ENCODE data around the gene CINP.
"Not testable (repeated sequence)": the region's sequence is repeated elsewhere in the genome, so short reads cannot be mapped to it uniquely, and the experiment has no call there.

The CINP gene

DNA sequence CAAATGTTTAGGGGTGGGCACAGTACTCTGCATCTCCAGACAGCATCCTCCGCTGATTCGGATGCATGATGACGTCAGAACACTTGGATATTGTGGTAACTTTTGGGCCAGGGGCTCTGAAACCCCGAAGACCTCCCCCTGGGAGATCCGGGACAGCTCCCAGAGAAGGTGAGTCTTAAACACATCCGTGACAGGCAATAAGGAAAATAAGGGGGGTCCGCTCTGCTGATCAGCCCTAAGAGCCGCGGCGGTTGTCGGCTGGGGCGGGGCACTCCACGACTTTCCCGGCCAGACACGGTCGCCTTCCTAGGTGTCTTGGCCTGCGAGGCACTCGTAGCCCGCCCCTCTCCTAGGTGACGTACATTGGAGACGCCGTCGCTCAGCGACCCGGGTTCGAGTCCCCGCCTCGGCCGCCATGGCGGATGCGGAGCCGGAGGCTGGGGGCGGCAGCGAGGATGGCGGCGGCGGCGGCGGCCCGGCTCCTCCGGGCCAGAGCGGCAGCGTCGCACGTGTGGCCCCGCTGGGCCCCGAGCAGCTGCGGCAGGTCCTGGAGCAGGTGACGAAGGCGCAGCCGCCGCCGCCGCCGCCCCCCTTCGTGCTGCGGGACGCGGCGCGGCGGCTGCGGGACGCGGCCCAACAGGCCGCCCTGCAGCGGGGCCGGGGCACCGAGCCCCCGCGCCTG, 43.2 kb downstream of the CINP start, which contains the start of gene ZNF839:
Gene ZNF839, plus strand, starts transcription at position 396 of the 682 bp plus-strand sequence. Its CDS starts 20 bp downstream, at position 416.
- no peak for FAIRE-seq

GRCh38 chr14:102318781-102319276, 43.9 kb downstream of the CINP start:
- FAIRE-seq, result no peak

GRCh38 chr14:102317564-102318248, 45.0 kb downstream of the CINP start:
- FAIRE-seq, result no peak

DNA sequence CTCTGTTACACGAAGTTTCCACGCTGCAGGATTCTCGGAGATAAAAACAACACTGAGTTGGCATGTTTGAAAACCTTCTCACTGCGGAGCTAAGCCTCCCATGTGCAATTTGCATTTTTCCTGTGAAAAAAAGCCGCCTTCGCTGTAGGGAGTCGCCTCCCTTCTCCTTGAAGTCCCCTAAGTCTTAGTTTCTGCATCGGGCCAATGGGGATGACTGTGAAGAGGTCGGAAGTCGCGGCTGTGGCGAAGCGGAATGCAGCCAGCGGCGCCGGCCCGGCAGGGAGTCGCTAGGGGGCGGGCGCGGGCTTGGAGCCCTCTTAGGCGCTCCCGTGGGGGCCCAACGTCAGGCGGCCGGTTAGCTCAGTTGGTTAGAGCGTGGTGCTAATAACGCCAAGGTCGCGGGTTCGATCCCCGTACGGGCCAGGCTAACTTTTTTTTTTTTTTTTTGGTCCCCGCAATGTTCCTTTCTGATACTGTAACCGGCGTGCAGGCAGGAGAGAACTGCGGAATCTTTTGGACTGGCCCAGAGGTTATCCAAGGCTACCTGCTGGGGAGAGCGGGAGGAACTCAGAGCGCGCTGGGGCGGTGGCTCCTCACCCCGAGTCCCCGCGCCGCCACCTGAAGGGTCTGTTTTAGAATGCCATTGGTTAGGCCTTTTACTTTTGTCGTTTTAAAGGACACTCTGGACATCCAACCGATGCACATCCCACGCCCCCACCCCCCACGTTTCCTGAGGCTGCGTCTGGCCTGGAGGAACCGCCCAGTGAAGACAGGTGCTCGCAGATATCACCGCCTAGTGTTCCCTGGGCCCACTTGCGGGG, 45.7 kb downstream of the CINP start:
- FAIRE-seq, result no peak

- FAIRE-seq, result no peak
These were observed 46.4 kb downstream of the CINP start for GRCh38 chr14:102316338-102316742.

- no peak for FAIRE-seq
These were observed 47.6 kb downstream of the CINP start for GRCh38 chr14:102315121-102315520.

DNA sequence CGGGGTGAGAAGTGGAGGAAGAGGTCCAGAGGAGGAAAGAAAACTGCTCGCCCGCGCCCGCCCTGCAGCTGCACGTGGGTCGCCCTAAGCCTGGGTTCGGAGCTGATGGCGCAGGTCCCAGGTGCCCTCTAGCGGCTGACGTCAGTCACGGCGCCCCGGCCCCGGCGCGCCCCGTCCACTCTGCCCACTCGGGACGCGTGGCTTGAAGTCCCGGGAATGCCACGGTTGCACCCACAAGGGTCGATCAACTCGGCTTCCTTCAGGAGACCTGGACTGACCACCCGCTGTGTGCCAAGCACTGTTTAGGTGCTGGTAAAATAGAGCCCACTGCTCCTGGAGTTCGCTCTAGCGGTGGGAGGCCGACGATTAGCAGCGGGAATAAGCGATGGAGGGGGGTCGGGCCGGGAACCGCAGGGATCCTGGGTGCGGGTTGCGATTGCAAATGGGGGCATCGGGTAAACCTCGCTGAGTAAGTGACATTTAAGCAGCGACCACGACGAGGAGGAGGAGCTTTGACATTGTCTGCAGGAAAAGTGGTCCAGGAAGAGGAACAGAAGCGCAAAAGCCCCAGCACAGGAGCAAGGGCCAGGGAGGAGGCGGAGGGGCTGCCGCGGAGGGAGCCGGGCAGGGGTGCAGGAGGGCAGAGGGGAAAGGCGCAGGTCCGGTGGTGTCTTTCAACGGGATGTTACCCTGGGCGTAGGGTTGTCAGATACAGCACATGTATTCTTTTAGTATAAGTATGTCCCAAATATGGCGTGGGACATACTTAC, 48.3 kb downstream of the CINP start:
- no peak for FAIRE-seq

- no peak for FAIRE-seq
These were observed 57.8 kb downstream of the CINP start, which contains the start of gene MOK for GRCh38 chr14:102304611-102305506. Gene MOK (minus strand): TSS chr14:102305164. CDS start chr14:102304968, 196 bp downstream.

DNA sequence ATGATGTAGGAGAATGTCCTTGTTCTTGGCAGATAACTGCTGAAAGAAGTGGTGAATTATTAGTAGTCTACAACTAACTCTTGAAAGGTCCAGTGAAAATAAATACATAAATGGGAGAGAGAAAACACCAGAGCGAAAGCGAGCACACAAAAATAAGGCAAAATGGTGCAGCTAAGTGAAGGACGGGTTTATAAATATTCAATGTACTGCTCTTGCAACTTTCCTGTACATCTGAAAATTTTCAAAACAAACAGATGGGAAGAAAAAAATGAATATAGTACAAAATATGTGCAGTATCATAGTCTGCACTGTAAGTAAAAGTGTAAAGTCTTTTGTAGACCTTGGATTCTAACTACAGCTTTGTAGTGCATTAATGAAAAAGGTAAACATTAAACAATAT, 59.0 kb downstream of the CINP start:
- FAIRE-seq, result no peak

GRCh38 chr14:102298303-102299070, 64.2 kb downstream of the CINP start:
- not testable (repeated sequence) for FAIRE-seq
